ENCODE results near the gene HDAC8. TPM values are rescaled to one million over a fixed set of nuclear protein-coding genes. Genes with fewer than 3 reads are reported as not detected.

HDAC8 gene
- total RNA-seq, 6 experiments from 2014 or later, result 14.4 to 20.7 (median 17.8) TPM

GRCh38 chrX:72360326-72360725, 212.3 kb downstream of the HDAC8 start:
- H3K4me1 Mint-ChIP-seq (ENCODE audit: low read depth), result peaks cover 18% of the 10 kb centered on the region
- H3K27ac Mint-ChIP-seq, result no peak overlapping the region
- H3K36me3 Mint-ChIP-seq (ENCODE audit: low read depth), result peaks cover 10% of the 10 kb centered on the region; the same call in 1 of the 2 replicates
- H3K27me3 Mint-ChIP-seq (ENCODE audit: insufficient read depth), result no peaks in the 10 kb centered on the region; the same call in 1 of the 2 replicates
- DNase-seq, result no peak
- TF ChIP-seq, protein P1, sequence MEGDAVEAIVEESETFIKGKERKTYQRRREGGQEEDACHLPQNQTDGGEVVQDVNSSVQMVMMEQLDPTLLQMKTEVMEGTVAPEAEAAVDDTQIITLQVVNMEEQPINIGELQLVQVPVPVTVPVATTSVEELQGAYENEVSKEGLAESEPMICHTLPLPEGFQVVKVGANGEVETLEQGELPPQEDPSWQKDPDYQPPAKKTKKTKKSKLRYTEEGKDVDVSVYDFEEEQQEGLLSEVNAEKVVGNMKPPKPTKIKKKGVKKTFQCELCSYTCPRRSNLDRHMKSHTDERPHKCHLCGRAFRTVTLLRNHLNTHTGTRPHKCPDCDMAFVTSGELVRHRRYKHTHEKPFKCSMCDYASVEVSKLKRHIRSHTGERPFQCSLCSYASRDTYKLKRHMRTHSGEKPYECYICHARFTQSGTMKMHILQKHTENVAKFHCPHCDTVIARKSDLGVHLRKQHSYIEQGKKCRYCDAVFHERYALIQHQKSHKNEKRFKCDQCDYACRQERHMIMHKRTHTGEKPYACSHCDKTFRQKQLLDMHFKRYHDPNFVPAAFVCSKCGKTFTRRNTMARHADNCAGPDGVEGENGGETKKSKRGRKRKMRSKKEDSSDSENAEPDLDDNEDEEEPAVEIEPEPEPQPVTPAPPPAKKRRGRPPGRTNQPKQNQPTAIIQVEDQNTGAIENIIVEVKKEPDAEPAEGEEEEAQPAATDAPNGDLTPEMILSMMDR (IDR thresholded peaks at IDR 0.05), result no peak
- H3K4me3 Mint-ChIP-seq, result no peak overlapping the region
- no peaks in the 10 kb centered on the region for H3K9me3 Mint-ChIP-seq

DNA sequence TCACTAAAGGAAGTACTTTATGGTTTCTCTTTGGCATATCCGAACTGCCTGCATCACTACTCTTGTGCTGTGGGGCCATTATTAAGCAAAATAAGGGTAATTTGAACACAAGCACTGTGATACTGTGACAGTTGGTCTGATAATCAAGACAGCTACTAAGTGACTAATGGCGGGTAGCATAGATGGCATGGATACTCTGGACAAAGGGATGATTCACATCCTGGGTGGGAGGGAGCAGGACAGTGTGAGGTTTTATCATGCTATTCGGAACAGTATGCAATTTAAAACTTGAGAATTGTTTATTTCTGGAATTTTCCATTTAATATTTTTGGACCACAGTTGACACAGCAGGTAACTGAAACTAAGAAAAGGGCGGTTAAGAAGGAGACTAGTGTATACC, 214.3 kb downstream of the HDAC8 start:
- Mint-ChIP-seq H3K27ac (peak overlapping the region; percentile 84), H3K4me3 (peak overlapping the region; percentile 46), H3K4me1 (ENCODE audit: low read depth) (peaks cover 18% of the 10 kb centered on the region), H3K27me3 (ENCODE audit: insufficient read depth) (no peaks in the 10 kb centered on the region; the same call in 1 of the 2 replicates), H3K36me3 (ENCODE audit: low read depth) (peaks cover 10% of the 10 kb centered on the region; the same call in 1 of the 2 replicates), H3K9me3 (no peaks in the 10 kb centered on the region)
- DNase-seq, result peak; percentile 49
- TF ChIP-seq, protein P1 (IDR thresholded peaks at IDR 0.05), result no peak

- Mint-ChIP-seq H3K9me3 (no peaks in the 10 kb centered on the region), H3K27me3 (ENCODE audit: insufficient read depth) (no peaks in the 10 kb centered on the region), H3K36me3 (ENCODE audit: low read depth) (peaks cover 7% of the 10 kb centered on the region; the same call in 1 of the 2 replicates), H3K4me3 (no peak overlapping the region), H3K27ac (no peak overlapping the region), H3K4me1 (ENCODE audit: low read depth) (peaks cover 22% of the 10 kb centered on the region)
- TF ChIP-seq, protein P1 (IDR thresholded peaks at IDR 0.05), result no peak
- no peak for DNase-seq
Measured at GRCh38 chrX:72352786-72353185, 219.9 kb downstream of the HDAC8 start.

GRCh38 chrX:72351606-72352334, 220.9 kb downstream of the HDAC8 start:
- TF ChIP-seq, protein P1 (IDR thresholded peaks at IDR 0.05), result no peak
- Mint-ChIP-seq H3K27ac (no peak overlapping the region; the same call in 1 of the 2 replicates), H3K4me3 (no peak overlapping the region; the same call in 1 of the 2 replicates), H3K9me3 (no peaks in the 10 kb centered on the region), H3K27me3 (ENCODE audit: insufficient read depth) (no peaks in the 10 kb centered on the region), H3K4me1 (ENCODE audit: low read depth) (peaks cover 22% of the 10 kb centered on the region), H3K36me3 (ENCODE audit: low read depth) (peaks cover under 1% of the 10 kb centered on the region; the same call in 1 of the 2 replicates)
- DNase-seq, result no peak

- no peak overlapping the region for H3K4me3 Mint-ChIP-seq
- TF ChIP-seq, protein P1 (IDR thresholded peaks at IDR 0.05), result no peak
- H3K4me1 Mint-ChIP-seq (ENCODE audit: low read depth), result peaks cover 22% of the 10 kb centered on the region
- H3K27me3 Mint-ChIP-seq (ENCODE audit: insufficient read depth), result no peaks in the 10 kb centered on the region
- H3K9me3 Mint-ChIP-seq, result no peaks in the 10 kb centered on the region
- H3K27ac Mint-ChIP-seq, result no peak overlapping the region
- DNase-seq, result no peak
- H3K36me3 Mint-ChIP-seq (ENCODE audit: low read depth), result no peaks in the 10 kb centered on the region; the same call in 1 of the 2 replicates
Measured at GRCh38 chrX:72349190-72349589, 223.5 kb downstream of the HDAC8 start.
